Adrenal gland (tissue), 5 donors: ENCODE data around the gene TAB2.

Source experiments
- CTCF ChIP-seq, 6 experiments: fragments of 450-650 bp in 4 of 6; fragments of 200-600 bp in 2 of 6; sonication (generic) in 1 of 6; IDR thresholded peaks; 1 replicate in 5 of 6; 2 replicates in 1 of 6; pipeline versions ENCODE4 v1.5.1 to v1.8.0; 2016 to 2021; ENCODE audit warnings: antibody characterized with exemption in 6 of 6, mild to moderate bottlenecking in 2 of 6, moderate library complexity in 1 of 6
- POLR2A ChIP-seq, 2 donors: fragments of 450-650 bp; IDR thresholded peaks; one replicate each; pipeline ENCODE4 v1.6.1; 2017; ENCODE audit warnings: antibody characterized with exemption in 2 of 2, mild to moderate bottlenecking in 2 of 2, moderate library complexity in 1 of 2
- donor health status: DM: no; HTN: no; CAD: no.

DNA sequence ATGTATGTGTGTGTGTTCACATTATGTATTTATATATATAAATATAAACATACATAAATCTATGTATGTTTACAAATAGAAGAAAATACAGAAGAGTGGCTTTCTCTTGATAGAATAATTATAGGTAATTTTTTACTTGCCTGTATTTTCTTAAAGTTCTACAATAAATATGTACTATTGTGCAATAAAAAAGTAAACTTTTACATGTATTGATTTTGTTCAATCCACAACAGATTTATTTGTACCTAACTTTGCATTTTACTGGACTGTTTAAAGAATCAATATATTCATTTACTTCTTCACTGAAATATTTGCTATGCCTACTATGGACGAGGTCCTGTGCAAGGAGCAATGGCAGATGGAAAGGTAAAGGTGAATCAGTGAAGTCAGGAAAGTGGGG, 14.0 kb upstream of the TAB2 start:
- no peak for TF ChIP-seq CTCF (IDR thresholded peaks at IDR 0.05)
- no peak for TF ChIP-seq POLR2A (IDR thresholded peaks at IDR 0.05)
